ENCODE results near the gene GLI2.

DNA sequence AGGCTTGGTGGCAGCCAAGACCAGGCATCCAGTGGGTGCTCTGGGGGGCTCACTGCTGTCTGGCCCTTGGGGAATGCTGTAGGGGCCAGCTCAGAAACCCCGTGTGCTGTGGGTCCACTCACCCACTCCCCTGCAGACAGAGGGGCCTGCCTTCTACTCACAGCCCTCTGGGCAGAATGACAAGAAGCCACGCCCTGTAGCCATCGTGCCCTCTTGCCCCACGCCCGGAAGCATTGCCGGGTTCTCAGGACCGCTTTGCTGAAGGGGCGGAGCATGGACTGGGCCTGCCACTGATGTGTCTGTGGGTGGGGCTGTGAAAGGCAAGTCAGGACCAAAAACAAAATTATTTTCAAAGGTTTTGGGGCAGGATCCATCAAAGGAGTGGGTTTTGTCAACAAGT, 27.8 kb downstream of the GLI2 start:
- TF ChIP-seq POLR2AphosphoS5 (IDR thresholded peaks at IDR 0.05; ENCODE audit: low read depth, low read length) (no peak), POLR2A (IDR thresholded peaks at IDR 0.05; ENCODE audit: low read depth, low read length) (no peak), PAX5 (IDR thresholded peaks at IDR 0.05; ENCODE audit: insufficient read depth, low read length, severe bottlenecking) (no peak)
